IPS-NIHi7 (cell line): ENCODE measurements around the gene HES3.
"Not testable (repeated sequence)": the region's sequence is repeated elsewhere in the genome, so short reads cannot be mapped to it uniquely, and the experiment has no call there.

Experiments used
- DNase-seq: peaks from one replicate; pipeline ENCODE4 v3.0.0; 2012; ENCODE audit warnings: mixed read lengths; ENCODE audit errors: extremely low spot score

The HES3 gene

DNA sequence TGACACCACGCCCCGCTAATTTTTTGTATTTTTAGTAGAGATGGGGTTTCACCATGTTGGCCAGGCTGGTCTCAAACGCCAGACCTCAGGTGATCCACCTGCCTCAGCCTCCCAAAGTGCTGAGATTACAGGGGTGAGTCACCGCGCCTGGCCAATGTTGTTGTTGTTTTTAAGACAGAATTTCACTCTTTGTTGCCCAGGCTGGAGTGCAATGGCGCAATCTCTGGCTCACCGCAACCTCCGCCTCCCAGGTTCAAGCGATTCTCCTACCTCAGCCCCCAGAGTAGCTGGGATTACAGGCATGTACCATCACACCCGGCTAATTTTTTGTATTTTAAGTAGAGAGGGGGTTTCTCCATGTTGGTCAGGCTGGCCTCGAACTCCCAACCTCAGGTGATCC lies 24.3 kb upstream of the HES3 start:
- DNase-seq: not testable (repeated sequence)

DNA sequence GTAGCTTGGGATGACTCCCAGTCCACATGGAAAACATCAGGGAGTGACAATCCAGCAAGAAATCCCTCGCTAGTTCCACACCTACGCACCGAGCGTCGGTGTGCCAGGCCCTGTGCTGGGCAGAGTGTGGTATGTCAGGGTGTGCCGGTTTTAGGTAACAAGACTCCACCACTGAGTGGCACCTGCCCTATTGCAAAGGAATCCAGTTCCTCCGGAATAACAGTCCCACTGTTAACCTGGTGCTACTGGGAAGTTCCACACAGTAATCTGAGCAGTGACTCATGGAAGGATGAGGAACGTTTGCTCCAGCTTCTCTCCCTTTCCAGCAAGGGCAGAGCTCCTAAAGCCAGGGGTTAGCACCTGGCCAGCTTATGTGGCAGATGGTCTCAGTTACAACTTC lies 23.7 kb upstream of the HES3 start:
- DNase-seq: no peak

GRCh38 chr1:6221210-6221784 lies 22.7 kb upstream of the HES3 start:
- DNase-seq: no peak

DNA sequence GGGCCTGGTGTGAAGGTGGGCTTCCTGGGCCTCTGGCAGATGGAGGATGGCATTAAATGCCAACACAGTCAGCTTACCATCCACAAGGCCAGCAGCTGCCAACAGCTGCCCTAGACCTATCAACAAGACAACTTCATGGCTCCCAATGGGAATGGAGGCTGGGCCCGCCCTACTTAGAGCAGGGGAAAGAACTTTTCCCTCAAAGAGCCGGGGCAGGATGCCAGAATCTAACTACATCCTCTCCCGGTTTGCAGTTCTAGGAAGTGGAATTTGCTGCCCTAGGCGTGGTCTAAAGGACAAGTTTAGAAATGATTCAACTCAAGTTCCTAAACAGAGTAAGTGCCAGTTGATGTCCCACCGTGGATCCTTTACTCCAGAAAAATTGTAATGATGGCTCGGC lies 21.3 kb upstream of the HES3 start:
- no peak for DNase-seq

- DNase-seq: no peak
These were observed 20.4 kb upstream of the HES3 start for GRCh38 chr1:6223617-6224016.

DNA sequence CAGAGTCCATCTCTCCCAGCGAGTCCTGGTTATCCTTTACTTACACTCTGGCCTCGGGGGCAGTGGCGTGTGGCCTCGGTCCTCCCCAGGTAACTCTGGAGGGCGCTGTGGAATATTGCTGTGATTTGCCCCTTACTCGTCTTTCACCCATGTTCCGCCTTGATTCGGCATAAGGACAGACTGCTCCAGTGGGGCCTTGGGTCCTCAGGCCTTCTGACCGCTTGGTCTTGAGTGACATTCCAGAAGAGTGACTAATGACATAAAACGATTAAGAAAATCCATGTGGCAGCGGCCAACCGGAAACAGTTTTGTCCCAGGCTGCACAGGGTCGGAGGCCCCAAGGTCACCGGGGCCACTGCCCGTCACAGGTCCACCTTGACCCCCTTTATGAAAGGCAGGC lies 19.3 kb upstream of the HES3 start:
- no peak for DNase-seq

- no peak for DNase-seq
These were observed 18.3 kb upstream of the HES3 start for GRCh38 chr1:6225651-6226050.

GRCh38 chr1:6233376-6233775 lies 10.6 kb upstream of the HES3 start:
- no peak for DNase-seq

DNA sequence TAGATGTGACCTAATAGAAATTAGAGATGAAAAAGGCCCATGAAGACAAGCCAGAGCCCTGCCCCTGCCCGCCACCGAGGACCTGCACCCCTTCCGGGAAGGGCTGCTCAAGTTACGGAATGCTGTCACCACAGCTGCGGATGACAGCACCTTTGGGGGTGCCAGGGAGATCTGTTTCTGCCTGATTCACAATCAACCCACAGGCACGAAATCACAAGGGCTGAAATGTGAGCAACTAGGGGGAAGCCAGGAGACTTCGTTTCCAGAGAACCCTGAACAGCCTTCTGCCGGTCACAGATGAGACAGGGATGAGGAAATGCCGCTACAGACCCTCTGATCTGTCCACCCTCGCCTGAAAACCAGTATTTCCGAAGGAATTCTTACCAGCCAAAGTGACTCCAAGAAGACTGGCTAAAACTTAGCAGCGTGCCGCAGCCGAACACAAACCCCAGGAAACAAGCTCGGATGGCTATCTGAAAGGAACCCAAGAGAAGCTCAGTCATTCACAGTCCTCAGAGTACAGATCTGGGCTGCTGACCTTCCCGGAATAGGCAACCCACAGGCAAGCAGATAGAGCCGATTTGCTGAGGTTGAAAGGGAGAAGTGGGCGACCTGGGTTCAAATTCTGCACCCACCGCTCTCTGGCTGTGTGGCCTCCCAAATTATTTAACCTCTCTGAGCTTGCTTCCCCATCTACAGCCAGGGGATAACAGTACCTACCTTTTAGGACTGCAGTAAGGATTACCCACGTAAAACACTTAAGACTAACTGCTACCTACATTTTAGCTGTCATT lies 9.3 kb upstream of the HES3 start:
- no peak for DNase-seq

DNA sequence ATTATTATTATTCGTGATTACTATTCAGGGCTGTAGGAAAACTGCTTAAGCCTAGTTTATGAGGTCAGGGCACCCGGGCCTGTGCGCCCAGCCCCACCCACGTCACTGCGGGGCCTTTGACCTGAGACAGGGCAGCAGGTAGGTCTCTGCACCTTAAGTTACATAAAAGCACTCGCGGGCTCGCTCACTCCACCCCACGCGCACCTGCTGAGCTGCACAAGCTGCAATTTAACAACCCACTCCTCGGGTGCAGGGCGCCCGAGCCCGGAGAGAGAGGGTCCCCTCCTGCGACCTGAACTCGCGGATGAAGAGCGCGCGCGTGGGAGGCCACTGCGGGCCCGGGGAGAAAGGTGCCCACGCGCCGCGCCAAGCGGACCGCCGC lies 8.7 kb upstream of the HES3 start:
- DNase-seq: no peak

GRCh38 chr1:6237093-6237492 lies 6.9 kb upstream of the HES3 start:
- no peak for DNase-seq

- DNase-seq: peak; percentile 58
These were observed 4.7 kb upstream of the HES3 start for GRCh38 chr1:6239213-6239752.

DNA sequence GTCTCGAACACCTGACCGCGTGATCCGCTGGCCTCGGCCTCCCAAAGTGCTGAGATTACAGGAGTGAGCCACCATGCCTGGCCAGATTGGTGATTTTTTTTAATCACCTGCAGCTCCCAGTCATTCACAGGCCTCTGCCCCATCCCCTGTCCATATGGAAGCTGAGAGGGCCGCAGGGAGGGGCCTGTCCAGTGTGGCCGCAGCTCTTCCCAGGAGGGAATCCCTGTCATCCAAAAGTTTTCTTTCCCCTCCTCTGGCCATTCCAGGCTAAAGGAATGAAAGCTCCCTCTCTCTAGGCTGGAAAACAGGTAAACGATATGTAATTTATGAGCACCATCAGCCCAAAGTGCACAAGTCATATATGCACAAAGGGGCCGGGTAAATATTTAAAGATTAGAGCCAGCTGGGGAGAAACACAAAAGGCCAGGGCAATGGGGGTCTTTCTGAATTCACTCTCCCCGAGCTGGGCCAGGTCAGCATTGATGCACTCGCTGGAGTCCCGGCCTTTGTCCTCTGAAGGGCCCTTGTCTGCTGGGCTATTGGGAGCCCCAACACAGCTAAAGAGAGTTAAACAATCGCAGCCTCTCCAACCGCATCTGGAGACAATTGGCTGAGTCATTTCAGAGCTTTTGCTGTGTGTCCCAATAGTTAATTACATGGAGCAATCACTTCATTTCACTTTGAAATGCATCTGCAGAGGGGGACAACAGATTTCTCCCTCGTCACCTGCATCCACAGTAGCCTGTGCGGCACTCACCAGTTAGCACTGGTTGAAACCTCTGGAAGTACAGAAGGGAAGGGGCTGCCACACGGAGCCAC lies 3.8 kb upstream of the HES3 start:
- no peak for DNase-seq

DNA sequence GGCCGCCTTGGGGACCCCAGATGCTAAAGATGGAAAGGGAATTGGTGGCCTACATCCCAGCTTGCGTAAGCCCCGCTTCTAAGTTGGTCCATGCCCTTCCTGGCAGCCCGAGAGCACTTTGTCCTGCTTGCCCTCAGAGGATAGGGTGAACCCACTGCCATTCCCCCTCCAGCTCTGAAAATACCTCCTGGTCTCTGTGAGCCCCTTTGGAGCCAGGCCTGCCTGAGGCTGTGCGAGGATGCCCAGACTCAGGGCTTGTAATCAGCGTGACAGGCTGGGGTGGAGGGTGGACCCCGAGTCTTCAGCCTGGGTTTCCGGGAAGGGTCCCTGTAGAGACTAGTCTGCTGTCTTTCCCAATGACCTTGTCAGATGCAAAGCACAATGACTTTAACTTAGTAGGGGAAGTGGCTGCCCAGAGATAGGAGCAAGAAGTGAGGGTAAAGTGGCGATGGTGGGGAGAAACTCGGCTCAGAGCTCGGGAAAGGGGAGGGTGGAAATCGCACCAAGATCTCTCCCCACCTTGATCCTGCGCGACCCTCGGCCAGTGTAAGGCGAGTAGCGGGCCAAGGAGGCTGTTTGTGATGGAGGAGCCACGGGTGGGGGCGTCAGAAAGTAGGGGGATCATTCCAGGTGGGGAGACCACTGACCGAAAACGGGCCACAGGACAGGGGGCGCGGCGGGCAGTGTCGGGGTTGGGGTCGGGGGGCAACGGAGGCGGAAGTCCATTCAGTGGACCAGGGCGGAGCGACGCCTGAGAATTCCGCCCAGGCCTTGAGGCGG lies 2.7 kb upstream of the HES3 start:
- no peak for DNase-seq

DNA sequence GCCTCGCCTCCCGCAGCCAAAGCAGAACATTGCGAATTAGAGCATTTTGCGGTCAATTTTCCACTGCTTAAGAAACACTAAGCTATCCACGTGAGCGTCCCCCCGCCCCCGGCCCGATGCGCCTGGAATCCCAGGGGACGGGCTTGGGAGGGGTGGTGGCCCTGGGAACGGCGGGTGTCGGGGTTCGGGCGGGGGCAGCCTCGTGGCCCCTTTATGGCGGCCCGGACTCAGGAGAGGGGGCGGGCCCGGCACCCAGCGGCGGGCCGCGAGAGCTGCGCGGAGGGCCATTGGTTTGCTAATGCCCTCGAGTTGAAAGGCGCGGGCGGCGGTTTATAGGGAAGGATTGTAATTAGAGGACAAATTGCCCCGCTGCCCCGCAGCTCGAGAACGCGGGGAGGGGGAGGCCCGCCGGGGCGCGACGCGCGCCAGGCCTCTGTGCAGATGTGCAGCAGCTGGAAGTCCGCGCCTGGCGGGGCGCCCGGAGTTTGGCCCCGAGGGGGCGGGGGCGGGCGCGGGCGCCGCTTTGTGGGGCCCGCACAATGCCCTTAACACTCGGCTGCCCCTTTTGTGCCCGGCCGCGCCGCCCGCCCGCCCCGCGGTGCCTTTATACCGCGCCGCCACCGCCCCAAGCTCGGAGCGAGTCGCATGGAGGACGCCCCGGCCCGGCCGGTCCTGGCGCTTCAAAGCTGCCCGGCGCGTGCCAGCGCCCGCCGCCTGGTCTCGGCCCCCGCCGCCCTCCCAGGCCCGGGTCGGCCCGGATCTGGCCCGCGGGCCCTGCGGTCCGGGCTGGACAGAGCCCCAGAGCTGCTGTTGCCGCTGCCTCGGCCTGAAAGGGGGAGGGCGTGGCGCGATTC lies 1.9 kb upstream of the HES3 start:
- peak; percentile 61 for DNase-seq

DNA sequence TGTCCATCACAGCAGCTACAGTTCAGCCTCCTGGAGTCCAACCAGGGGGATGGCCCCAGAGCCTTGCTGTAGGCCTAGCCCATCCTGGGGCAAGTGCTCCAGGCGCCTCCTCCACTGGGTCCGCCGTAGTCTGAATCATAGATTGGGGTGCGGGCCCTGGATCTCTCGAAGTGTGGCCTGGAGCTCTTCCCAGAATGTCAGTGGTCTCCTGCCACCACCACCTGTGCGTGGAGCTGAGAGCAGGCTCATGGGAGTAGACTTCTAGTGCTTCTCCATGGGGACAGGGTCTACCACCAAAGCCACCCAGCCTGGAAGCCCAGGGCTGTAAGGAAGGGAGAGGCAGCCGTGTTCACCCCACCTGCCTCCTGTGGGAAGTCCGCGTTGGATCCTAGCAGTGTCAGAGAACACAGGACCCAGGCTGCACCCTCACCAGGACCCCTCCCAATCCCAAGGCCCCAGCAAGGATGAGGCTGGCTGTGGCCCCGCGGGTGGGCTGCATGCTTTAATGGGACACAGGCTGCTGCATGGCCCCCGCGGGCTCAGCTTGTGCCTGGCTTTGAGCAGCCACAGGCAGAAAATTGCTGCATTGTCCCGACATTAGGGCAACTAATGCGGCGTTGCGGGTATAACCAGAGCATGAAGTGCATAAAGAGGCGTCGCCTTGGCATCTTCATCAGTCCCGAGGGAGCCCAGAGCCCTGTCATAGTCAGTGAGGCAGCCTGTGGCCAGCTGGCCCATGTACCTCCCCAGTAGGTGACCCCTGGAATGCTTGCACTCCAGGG lies 735 bp upstream of the HES3 start:
- DNase-seq: no peak

GRCh38 chr1:6244401-6245049 lies 546 bp downstream of the HES3 start:
- DNase-seq: no peak

DNA sequence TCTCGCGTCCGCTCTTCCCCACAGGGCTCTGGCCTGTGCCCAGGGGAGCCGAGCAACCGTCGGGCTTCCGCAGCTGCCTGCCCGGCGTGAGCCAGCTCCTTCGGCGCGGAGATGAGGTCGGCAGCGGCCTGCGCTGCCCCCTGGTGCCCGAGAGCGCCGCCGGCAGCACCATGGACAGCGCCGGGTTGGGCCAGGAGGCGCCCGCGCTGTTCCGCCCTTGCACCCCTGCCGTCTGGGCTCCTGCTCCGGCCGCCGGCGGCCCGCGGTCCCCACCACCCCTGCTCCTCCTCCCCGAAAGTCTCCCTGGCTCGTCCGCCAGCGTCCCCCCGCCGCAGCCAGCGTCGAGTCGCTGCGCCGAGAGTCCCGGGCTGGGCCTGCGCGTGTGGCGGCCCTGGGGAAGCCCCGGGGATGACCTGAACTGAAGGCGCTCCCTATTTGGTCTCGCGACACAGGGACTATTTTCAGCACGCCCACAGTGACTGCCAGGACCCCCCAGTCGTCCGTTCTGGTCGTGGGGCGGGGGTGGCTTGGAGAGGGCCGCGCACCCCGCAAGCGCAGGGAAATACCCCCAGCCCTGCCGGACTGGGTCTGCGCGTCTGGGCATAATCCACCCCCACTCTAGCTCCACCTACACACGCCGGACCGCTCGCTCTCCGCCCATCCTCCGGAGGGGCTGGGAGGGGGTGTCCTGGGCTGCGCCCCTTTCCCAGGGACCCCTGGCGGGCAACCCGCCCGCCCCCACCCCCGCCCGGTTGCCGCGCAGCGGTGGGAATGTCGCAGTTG lies 1.3 kb downstream of the HES3 start:
- peak; percentile 76 for DNase-seq
